ENCODE measurements around the gene LAMA3.

Gene LAMA3

DNA sequence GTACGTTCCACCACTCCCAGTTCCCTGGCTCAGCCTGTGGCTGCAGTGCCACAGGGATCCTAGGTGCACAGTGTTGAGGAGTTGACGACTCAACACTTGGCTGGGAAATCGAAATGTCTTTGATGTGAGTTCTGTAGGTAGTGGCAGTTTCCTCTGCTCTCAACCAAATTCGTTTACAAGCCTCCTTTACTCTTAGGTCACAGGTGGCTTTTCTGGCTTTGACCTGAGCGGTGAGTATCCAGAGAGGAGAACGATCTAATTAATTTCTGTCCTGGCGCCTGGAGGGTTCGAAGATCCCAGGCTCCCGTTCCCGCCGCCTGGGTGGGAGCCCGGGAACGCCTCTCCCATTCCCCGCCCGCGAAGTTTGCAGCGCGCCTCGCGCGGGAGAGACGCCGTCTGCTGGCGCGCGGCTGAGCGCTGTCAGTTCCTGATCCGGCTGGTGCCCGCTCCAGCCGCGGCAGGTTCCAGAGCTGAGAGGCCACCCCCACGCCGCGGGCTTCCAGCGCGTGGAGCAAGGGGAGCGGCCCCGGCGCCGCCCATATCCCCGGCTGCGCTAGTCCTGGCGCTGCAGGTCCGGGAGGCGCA lies at the start of gene LAMA3 (continued):
- TF ChIP-seq ZNF37A (tag by site-specific recombination; IDR thresholded peaks at IDR 0.05): no peak
- no peak for TF ChIP-seq ZFP41 (tag by site-specific recombination; IDR thresholded peaks at IDR 0.05; ENCODE audit: borderline replicate concordance)
- no peak for TF ChIP-seq ZNF792 (tag by site-specific recombination; IDR thresholded peaks at IDR 0.05)
- TF ChIP-seq REPIN1 (tag by site-specific recombination; IDR thresholded peaks at IDR 0.05; ENCODE audit: low read depth): no peak
- no peak; the same call in none of the 2 replicates for TF ChIP-seq SCRT1 (tag by site-specific recombination; IDR thresholded peaks at IDR 0.05; ENCODE audit: borderline replicate concordance)
- no peak for TF ChIP-seq ZNF624 (tag by site-specific recombination; IDR thresholded peaks at IDR 0.05)
- TF ChIP-seq BCL6B (tag by site-specific recombination; IDR thresholded peaks at IDR 0.05): no peak
- TF ChIP-seq ZNF645 (tag by site-specific recombination; IDR thresholded peaks at IDR 0.05): no peak
- no peak for TF ChIP-seq ZNF169 (tag by site-specific recombination; IDR thresholded peaks at IDR 0.05)
- no peak for TF ChIP-seq ZNF266 (tag by site-specific recombination; IDR thresholded peaks at IDR 0.05; ENCODE audit: low read depth)
- TF ChIP-seq ZNF514 (tag by site-specific recombination; IDR thresholded peaks at IDR 0.05): no peak
- TF ChIP-seq ZNF132 (tag by site-specific recombination; IDR thresholded peaks at IDR 0.05; ENCODE audit: borderline replicate concordance): no peak
- TF ChIP-seq, protein P1, sequence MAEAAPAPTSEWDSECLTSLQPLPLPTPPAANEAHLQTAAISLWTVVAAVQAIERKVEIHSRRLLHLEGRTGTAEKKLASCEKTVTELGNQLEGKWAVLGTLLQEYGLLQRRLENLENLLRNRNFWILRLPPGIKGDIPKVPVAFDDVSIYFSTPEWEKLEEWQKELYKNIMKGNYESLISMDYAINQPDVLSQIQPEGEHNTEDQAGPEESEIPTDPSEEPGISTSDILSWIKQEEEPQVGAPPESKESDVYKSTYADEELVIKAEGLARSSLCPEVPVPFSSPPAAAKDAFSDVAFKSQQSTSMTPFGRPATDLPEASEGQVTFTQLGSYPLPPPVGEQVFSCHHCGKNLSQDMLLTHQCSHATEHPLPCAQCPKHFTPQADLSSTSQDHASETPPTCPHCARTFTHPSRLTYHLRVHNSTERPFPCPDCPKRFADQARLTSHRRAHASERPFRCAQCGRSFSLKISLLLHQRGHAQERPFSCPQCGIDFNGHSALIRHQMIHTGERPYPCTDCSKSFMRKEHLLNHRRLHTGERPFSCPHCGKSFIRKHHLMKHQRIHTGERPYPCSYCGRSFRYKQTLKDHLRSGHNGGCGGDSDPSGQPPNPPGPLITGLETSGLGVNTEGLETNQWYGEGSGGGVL (tag by site-specific recombination; IDR thresholded peaks at IDR 0.05): peak; percentile 99
- no peak for TF ChIP-seq ZNF174 (tag by site-specific recombination; IDR thresholded peaks at IDR 0.05)
- no peak for TF ChIP-seq ZNF521 (tag by site-specific recombination; IDR thresholded peaks at IDR 0.05)
- TF ChIP-seq, protein P2, sequence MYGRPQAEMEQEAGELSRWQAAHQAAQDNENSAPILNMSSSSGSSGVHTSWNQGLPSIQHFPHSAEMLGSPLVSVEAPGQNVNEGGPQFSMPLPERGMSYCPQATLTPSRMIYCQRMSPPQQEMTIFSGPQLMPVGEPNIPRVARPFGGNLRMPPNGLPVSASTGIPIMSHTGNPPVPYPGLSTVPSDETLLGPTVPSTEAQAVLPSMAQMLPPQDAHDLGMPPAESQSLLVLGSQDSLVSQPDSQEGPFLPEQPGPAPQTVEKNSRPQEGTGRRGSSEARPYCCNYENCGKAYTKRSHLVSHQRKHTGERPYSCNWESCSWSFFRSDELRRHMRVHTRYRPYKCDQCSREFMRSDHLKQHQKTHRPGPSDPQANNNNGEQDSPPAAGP (tag by site-specific recombination; IDR thresholded peaks at IDR 0.05): peak; percentile 48; the same call in 1 of the 2 replicates
- TF ChIP-seq ZNF513 (tag by site-specific recombination; IDR thresholded peaks at IDR 0.05): no peak
- TF ChIP-seq YY1 (tag by site-specific recombination; IDR thresholded peaks at IDR 0.05): 0 out of 2 replicates have a peak, but pooled peaks have one; percentile 13
- no peak for TF ChIP-seq ZNF529 (tag by site-specific recombination; IDR thresholded peaks at IDR 0.05; ENCODE audit: insufficient replicate concordance)
- TF ChIP-seq ZNF777 (tag by site-specific recombination; IDR thresholded peaks at IDR 0.05; ENCODE audit: borderline replicate concordance): no peak
- TF ChIP-seq, protein P3, sequence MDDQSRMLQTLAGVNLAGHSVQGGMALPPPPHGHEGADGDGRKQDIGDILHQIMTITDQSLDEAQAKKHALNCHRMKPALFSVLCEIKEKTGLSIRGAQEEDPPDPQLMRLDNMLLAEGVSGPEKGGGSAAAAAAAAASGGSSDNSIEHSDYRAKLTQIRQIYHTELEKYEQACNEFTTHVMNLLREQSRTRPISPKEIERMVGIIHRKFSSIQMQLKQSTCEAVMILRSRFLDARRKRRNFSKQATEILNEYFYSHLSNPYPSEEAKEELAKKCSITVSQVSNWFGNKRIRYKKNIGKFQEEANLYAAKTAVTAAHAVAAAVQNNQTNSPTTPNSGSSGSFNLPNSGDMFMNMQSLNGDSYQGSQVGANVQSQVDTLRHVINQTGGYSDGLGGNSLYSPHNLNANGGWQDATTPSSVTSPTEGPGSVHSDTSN (CRISPR knock-in tag; IDR thresholded peaks at IDR 0.05): peak; percentile 86; the same call in 1 of the 2 replicates
- peak; percentile 67 for TF ChIP-seq ZNF660 (tag by site-specific recombination; IDR thresholded peaks at IDR 0.05)
- TF ChIP-seq WT1 (tag by site-specific recombination; IDR thresholded peaks at IDR 0.05): no peak
- TF ChIP-seq ZNF561 (tag by site-specific recombination; IDR thresholded peaks at IDR 0.05; ENCODE audit: borderline replicate concordance): peak; percentile 89
- 0 out of 2 replicates have a peak, but pooled peaks have one; percentile 64 for TF ChIP-seq ZNF324 (tag by site-specific recombination; IDR thresholded peaks at IDR 0.05)
- TF ChIP-seq ZNF48 (tag by site-specific recombination; IDR thresholded peaks at IDR 0.05): no peak
- no peak for TF ChIP-seq ZNF623 (tag by site-specific recombination; IDR thresholded peaks at IDR 0.05)
- peak; percentile 66 for TF ChIP-seq ZEB2 (tag by site-specific recombination; IDR thresholded peaks at IDR 0.05)
- TF ChIP-seq ZNF776 (tag by site-specific recombination; IDR thresholded peaks at IDR 0.05; ENCODE audit: borderline replicate concordance): no peak
- TF ChIP-seq ZNF16 (tag by site-specific recombination; IDR thresholded peaks at IDR 0.05; ENCODE audit: low read depth): no peak
